Astrocyte (in vitro differentiated cells and primary cell): ENCODE data around the gene LMAN1L. TPM values are rescaled to one million over a fixed set of nuclear protein-coding genes. Genes with fewer than 3 reads are reported as not detected.

Experiments
- DNase-seq: peaks from one replicate; pipeline ENCODE4 v3.0.0-alpha.2; 2010; ENCODE audit warnings: low read depth
- FAIRE-seq: peaks from 2 replicates; lab custom pipeline; 2011; peaks lifted over from hg19 to GRCh38; lab: Jason Lieb, UNC
- H2AFZ ChIP-seq: 2 replicates; pipeline ENCODE4 v1.6.0; 2012; ENCODE audit warnings: low read depth, low read length, inconsistent platforms
- H3K27ac ChIP-seq: 2 replicates; pipeline ENCODE4 v1.5.1; 2011; ENCODE audit warnings: low read depth, low read length, inconsistent platforms
- H3K27me3 ChIP-seq: 2 replicates; pipeline ENCODE4 v1.6.0; 2011; ENCODE audit warnings: low read length, inconsistent platforms; ENCODE audit not compliant: insufficient read depth
- H3K36me3 ChIP-seq: 2 replicates; pipeline ENCODE4 v1.5.1; 2011; ENCODE audit warnings: low read length, inconsistent platforms; ENCODE audit not compliant: insufficient read depth
- H3K4me1 ChIP-seq: 2 replicates; pipeline ENCODE4 v1.5.1; 2011; ENCODE audit warnings: low read length, inconsistent platforms; ENCODE audit not compliant: insufficient read depth
- H3K4me2 ChIP-seq: 2 replicates; pipeline ENCODE4 v1.6.0; 2012; ENCODE audit warnings: low read length, inconsistent platforms
- H3K4me3 ChIP-seq: 2 replicates; pipeline ENCODE4 v1.5.1; 2011; ENCODE audit warnings: low read depth, mild to moderate bottlenecking, low read length, inconsistent platforms; ENCODE audit not compliant: insufficient read depth
- H3K79me2 ChIP-seq: 2 replicates; pipeline ENCODE4 v1.6.0; 2012; ENCODE audit warnings: mild to moderate bottlenecking, low read length, inconsistent platforms; ENCODE audit not compliant: insufficient read depth
- H3K9ac ChIP-seq: 2 replicates; pipeline ENCODE4 v1.6.0; 2012; ENCODE audit warnings: mild to moderate bottlenecking, low read length, inconsistent platforms
- H3K9me3 ChIP-seq: 2 replicates; pipeline ENCODE4 v1.5.1; 2012; ENCODE audit warnings: low read depth, mild to moderate bottlenecking, low read length, inconsistent platforms; ENCODE audit not compliant: insufficient read depth
- H4K20me1 ChIP-seq: 2 replicates; pipeline ENCODE4 v1.6.0; 2012; ENCODE audit warnings: low read length, inconsistent platforms; ENCODE audit not compliant: insufficient read depth
- H3K27ac Mint-ChIP-seq: one replicate; pipeline ENCODE4 v1.8.0; 2021; ENCODE audit warnings: mild to moderate bottlenecking, mixed read lengths; ENCODE audit not compliant: unreplicated experiment
- H3K27me3 Mint-ChIP-seq: one replicate; pipeline ENCODE4 v1.8.0; 2021; ENCODE audit warnings: low read depth, mixed read lengths; ENCODE audit not compliant: unreplicated experiment
- H3K36me3 Mint-ChIP-seq: one replicate; pipeline ENCODE4 v1.8.0; 2021; ENCODE audit warnings: low read depth, mixed read lengths; ENCODE audit not compliant: unreplicated experiment
- H3K4me1 Mint-ChIP-seq: one replicate; pipeline ENCODE4 v1.8.0; 2021; ENCODE audit warnings: low read depth, mixed read lengths; ENCODE audit not compliant: unreplicated experiment
- H3K4me3 Mint-ChIP-seq: one replicate; pipeline ENCODE4 v1.8.0; 2021; ENCODE audit warnings: mild to moderate bottlenecking, moderate library complexity, mixed read lengths; ENCODE audit not compliant: unreplicated experiment
- H3K9me3 Mint-ChIP-seq: one replicate; pipeline ENCODE4 v1.8.0; 2021; ENCODE audit warnings: mild to moderate bottlenecking, mixed read lengths; ENCODE audit not compliant: unreplicated experiment
- CTCF ChIP-seq: IDR thresholded peaks from 2 replicates; pipeline ENCODE4 v1.5.1; 2011; ENCODE audit warnings: low read depth, mild to moderate bottlenecking, inconsistent platforms, low read length, moderate library complexity; ENCODE audit not compliant: insufficient read depth
- EZH2 ChIP-seq: IDR thresholded peaks from 2 replicates; pipeline ENCODE4 v1.6.1; 2012; ENCODE audit warnings: mild to moderate bottlenecking, low read length, inconsistent platforms; ENCODE audit not compliant: insufficient read depth
- total RNA-seq: library from RNA; stranded (reverse); gene quantifications from 2 replicates; pipeline ENCODE4 v1.2.1, GENCODE V29; 2021

LMAN1L gene
- total RNA-seq, 1 donor from 2014 or later = 0.32 TPM

GRCh38 chr15:74821091-74821789 lies 8.6 kb downstream of the LMAN1L start:
- Histone ChIP-seq H4K20me1 (no peaks in the 10 kb centered on the region), H3K27ac (no peak overlapping the region), H2AFZ (no peak overlapping the region), H3K79me2 (no peaks in the 10 kb centered on the region), H3K4me1 (peaks cover 8% of the 10 kb centered on the region), H3K27me3 (peaks cover 5% of the 10 kb centered on the region), H3K4me2 (no peak overlapping the region), H3K4me3 (no peak overlapping the region), H3K36me3 (no peaks in the 10 kb centered on the region), H3K9me3 (no peaks in the 10 kb centered on the region), H3K9ac (no peak overlapping the region)
- Mint-ChIP-seq H3K9me3 (no peaks in the 10 kb centered on the region), H3K27ac (no peak overlapping the region), H3K27me3 (peaks cover 42% of the 10 kb centered on the region), H3K4me1 (peaks cover 7% of the 10 kb centered on the region), H3K4me3 (no peak overlapping the region), H3K36me3 (no peaks in the 10 kb centered on the region)
- DNase-seq = no peak
- no peak for FAIRE-seq
- TF ChIP-seq CTCF = no peak
- TF ChIP-seq EZH2 = no peak

GRCh38 chr15:74821790-74822158 lies 9.1 kb downstream of the LMAN1L start:
- DNase-seq (no peak), FAIRE-seq (no peak)
- Histone ChIP-seq H3K4me1 (peaks cover 8% of the 10 kb centered on the region), H3K4me2 (no peak overlapping the region), H3K79me2 (no peaks in the 10 kb centered on the region), H3K27ac (no peak overlapping the region), H2AFZ (no peak overlapping the region), H3K27me3 (peaks cover 8% of the 10 kb centered on the region), H3K4me3 (no peak overlapping the region), H3K36me3 (no peaks in the 10 kb centered on the region), H3K9ac (no peak overlapping the region), H4K20me1 (no peaks in the 10 kb centered on the region), H3K9me3 (no peaks in the 10 kb centered on the region)
- TF ChIP-seq EZH2 (no peak), CTCF (no peak)
- Mint-ChIP-seq H3K27ac (no peak overlapping the region), H3K4me1 (peaks cover 7% of the 10 kb centered on the region), H3K4me3 (no peak overlapping the region), H3K36me3 (no peaks in the 10 kb centered on the region), H3K9me3 (no peaks in the 10 kb centered on the region), H3K27me3 (peaks cover 46% of the 10 kb centered on the region)

GRCh38 chr15:74822233-74822632 lies 9.6 kb downstream of the LMAN1L start:
- TF ChIP-seq EZH2 = no peak
- no peak for TF ChIP-seq CTCF
- no peaks in the 10 kb centered on the region for H3K36me3 ChIP-seq
- H3K4me2 ChIP-seq = no peak overlapping the region
- no peak overlapping the region for H3K4me3 ChIP-seq
- Mint-ChIP-seq H3K4me3 (no peak overlapping the region), H3K27me3 (peaks cover 50% of the 10 kb centered on the region), H3K36me3 (no peaks in the 10 kb centered on the region), H3K4me1 (peaks cover 4% of the 10 kb centered on the region), H3K9me3 (no peaks in the 10 kb centered on the region), H3K27ac (no peak overlapping the region)
- no peaks in the 10 kb centered on the region for H3K79me2 ChIP-seq
- no peak for DNase-seq
- no peaks in the 10 kb centered on the region for H3K9me3 ChIP-seq
- peaks cover 8% of the 10 kb centered on the region for H3K4me1 ChIP-seq
- H3K27me3 ChIP-seq = peaks cover 12% of the 10 kb centered on the region
- H2AFZ ChIP-seq = no peak overlapping the region
- H3K9ac ChIP-seq = no peak overlapping the region
- H3K27ac ChIP-seq = no peak overlapping the region
- no peak for FAIRE-seq
- no peaks in the 10 kb centered on the region for H4K20me1 ChIP-seq
